HG03469 (cell line): Measurements from ENCODE around the gene LIPI.
"Not testable (repeated sequence)": the region's sequence is repeated elsewhere in the genome, so short reads cannot be mapped to it uniquely, and the experiment has no call there.

Experiments
- ATAC-seq: cut with Tn5 transposase; IDR thresholded peaks from one replicate; pipeline ENCODE4 v1.9.1; 2021; ENCODE audit warnings: mild to moderate bottlenecking, moderate library complexity, moderate number of reproducible peaks; ENCODE audit not compliant: unreplicated experiment

The LIPI gene

GRCh38 chr21:14120091-14120734, 90.5 kb downstream of the LIPI start:
- peak; percentile 32 for ATAC-seq

- no peak for ATAC-seq
Observed at GRCh38 chr21:14119038-14119437, 91.7 kb downstream of the LIPI start.

- ATAC-seq = peak; percentile 94
Observed at GRCh38 chr21:14116080-14116481, 94.7 kb downstream of the LIPI start.

GRCh38 chr21:14115646-14116045, 95.1 kb downstream of the LIPI start:
- no peak for ATAC-seq

GRCh38 chr21:14114251-14114650, 96.5 kb downstream of the LIPI start:
- ATAC-seq = no peak

GRCh38 chr21:14104564-14104963, 106.2 kb downstream of the LIPI start:
- not testable (repeated sequence) for ATAC-seq

GRCh38 chr21:14099570-14099969, 111.2 kb downstream of the LIPI start:
- no peak for ATAC-seq

- ATAC-seq = no peak
Observed at GRCh38 chr21:14097881-14098499, 112.8 kb downstream of the LIPI start.

GRCh38 chr21:14096577-14096976, 114.2 kb downstream of the LIPI start:
- no peak for ATAC-seq

- no peak for ATAC-seq
Observed at GRCh38 chr21:14096172-14096571, 114.6 kb downstream of the LIPI start.

GRCh38 chr21:14095056-14095455, 115.7 kb downstream of the LIPI start:
- ATAC-seq = no peak

GRCh38 chr21:14092834-14093560, 117.8 kb downstream of the LIPI start:
- no peak for ATAC-seq

- ATAC-seq = not testable (repeated sequence)
Observed at GRCh38 chr21:14090184-14090583, 120.6 kb downstream of the LIPI start.

GRCh38 chr21:14088391-14088790, 122.4 kb downstream of the LIPI start:
- ATAC-seq = no peak

- ATAC-seq = peak; percentile 39
Observed at GRCh38 chr21:14086553-14086952, 124.2 kb downstream of the LIPI start.

- ATAC-seq = no peak
Observed at GRCh38 chr21:14084701-14085100, 126.1 kb downstream of the LIPI start.

GRCh38 chr21:14084068-14084501, 126.7 kb downstream of the LIPI start:
- no peak for ATAC-seq

- no peak for ATAC-seq
Observed at GRCh38 chr21:14080764-14081096, 130.0 kb downstream of the LIPI start.

GRCh38 chr21:14080040-14080763, 130.6 kb downstream of the LIPI start:
- ATAC-seq = no peak

GRCh38 chr21:14078746-14079375, 131.9 kb downstream of the LIPI start:
- no peak for ATAC-seq
